Measurements from ENCODE around the gene IL32.

The IL32 gene

GRCh38 chr16:3057181-3058138 is 8.0 kb upstream of the IL32 start:
- in situ Hi-C loops (cut with HindIII; ENCODE audit: low sequenced_read_pairs) = no loop called here
- H3K4me3 ChIP-seq (ENCODE audit: low read depth, low read length) = peak overlapping the region; percentile 84
- DNase-seq (ENCODE audit: low read depth) = no peak
- TF ChIP-seq, protein P1, sequence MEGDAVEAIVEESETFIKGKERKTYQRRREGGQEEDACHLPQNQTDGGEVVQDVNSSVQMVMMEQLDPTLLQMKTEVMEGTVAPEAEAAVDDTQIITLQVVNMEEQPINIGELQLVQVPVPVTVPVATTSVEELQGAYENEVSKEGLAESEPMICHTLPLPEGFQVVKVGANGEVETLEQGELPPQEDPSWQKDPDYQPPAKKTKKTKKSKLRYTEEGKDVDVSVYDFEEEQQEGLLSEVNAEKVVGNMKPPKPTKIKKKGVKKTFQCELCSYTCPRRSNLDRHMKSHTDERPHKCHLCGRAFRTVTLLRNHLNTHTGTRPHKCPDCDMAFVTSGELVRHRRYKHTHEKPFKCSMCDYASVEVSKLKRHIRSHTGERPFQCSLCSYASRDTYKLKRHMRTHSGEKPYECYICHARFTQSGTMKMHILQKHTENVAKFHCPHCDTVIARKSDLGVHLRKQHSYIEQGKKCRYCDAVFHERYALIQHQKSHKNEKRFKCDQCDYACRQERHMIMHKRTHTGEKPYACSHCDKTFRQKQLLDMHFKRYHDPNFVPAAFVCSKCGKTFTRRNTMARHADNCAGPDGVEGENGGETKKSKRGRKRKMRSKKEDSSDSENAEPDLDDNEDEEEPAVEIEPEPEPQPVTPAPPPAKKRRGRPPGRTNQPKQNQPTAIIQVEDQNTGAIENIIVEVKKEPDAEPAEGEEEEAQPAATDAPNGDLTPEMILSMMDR (IDR thresholded peaks at IDR 0.05; ENCODE audit: low read depth, low read length, missing control alignments) = no peak

DNA sequence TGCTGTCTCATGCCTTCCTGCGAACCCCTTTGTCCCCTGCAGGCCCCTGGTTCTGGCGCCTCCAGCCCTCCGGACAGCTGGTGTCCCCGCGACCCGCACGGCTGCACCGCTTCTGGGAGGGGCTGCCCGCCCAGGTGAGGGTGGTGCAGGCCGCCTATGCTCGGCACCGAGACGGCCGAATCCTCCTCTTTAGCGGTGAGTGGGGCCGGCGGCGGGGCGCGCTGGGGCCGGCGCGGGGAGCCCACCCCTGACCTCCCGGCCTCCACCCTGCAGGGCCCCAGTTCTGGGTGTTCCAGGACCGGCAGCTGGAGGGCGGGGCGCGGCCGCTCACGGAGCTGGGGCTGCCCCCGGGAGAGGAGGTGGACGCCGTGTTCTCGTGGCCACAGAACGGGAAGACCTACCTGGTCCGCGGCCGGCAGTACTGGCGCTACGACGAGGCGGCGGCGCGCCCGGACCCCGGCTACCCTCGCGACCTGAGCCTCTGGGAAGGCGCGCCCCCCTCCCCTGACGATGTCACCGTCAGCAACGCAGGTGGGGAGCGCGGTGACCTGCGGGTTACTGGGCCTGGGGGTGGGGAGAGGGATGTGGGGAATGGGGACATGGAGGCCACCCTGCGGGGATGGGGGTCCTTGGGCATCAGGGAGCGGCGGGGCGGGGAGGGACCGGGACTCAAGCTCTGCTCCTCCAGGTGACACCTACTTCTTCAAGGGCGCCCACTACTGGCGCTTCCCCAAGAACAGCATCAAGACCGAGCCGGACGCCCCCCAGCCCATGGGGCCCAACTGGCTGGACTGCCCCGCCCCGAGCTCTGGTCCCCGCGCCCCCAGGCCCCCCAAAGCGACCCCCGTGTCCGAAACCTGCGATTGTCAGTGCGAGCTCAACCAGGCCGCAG is 7.1 kb upstream of the IL32 start:
- peak overlapping the region; percentile 84 for H3K4me3 ChIP-seq (ENCODE audit: low read depth, low read length)
- in situ Hi-C loops (cut with HindIII; ENCODE audit: low sequenced_read_pairs) = no loop called here
- no peak for DNase-seq (ENCODE audit: low read depth)
- TF ChIP-seq, protein P1 (IDR thresholded peaks at IDR 0.05; ENCODE audit: low read depth, low read length, missing control alignments) = no peak

- H3K4me3 ChIP-seq (ENCODE audit: low read depth, low read length) = peak overlapping the region; percentile 84
- TF ChIP-seq, protein P1 (IDR thresholded peaks at IDR 0.05; ENCODE audit: low read depth, low read length, missing control alignments) = peak; percentile 65
- in situ Hi-C loops (cut with HindIII; ENCODE audit: low sequenced_read_pairs) = no loop called here
- DNase-seq (ENCODE audit: low read depth) = peak; percentile 34
These were observed 6.3 kb upstream of the IL32 start for GRCh38 chr16:3059041-3059722.

GRCh38 chr16:3059723-3060242 is 5.7 kb upstream of the IL32 start:
- DNase-seq (ENCODE audit: low read depth) = no peak
- in situ Hi-C loops (cut with HindIII; ENCODE audit: low sequenced_read_pairs) = loop anchor here (5.0 kb wide), 1 partner anchor 38 kb away; the partner anchor contains the start of gene ZSCAN10
- H3K4me3 ChIP-seq (ENCODE audit: low read depth, low read length) = peak overlapping the region; percentile 84
- TF ChIP-seq, protein P1 (IDR thresholded peaks at IDR 0.05; ENCODE audit: low read depth, low read length, missing control alignments) = no peak

DNA sequence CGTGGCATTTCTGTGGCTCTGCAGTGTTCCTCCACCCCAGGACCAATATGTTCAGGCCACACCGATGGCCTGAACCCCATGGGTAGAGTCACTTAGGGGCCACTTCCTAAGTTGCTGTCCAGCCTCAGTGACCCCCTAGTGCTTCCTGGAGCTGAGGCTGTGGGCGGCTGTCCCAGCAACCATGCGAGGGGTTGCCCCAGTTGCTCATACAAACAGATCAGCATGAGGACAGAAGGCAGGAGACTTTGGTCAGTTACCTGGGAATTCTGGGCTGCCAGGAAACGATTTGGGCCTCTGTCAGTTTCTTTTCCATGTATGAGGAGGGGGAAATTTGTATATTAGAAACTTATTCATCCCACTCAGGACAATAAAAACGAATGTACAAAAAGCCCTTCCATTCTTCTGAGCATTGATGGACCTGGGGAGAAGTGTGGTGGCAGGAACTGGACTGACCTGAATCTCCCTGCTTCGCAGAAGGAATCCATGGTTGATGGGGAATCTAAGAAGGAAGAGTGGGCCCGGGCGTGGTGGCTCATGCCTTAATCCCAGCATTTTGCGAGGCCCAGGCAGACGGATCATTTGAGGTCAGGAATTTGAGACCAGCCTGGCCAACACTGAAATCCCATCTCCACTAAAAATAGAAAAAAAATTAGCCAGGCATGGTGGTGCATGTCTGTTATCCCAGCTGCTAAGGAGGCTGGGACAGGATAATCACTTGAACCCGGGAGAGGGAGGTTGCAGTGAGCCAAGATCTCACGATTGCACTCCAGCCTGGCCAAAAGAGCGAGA is 4.9 kb upstream of the IL32 start:
- no peak overlapping the region for H3K4me3 ChIP-seq (ENCODE audit: low read depth, low read length)
- TF ChIP-seq, protein P1 (IDR thresholded peaks at IDR 0.05; ENCODE audit: low read depth, low read length, missing control alignments) = no peak
- no peak for DNase-seq (ENCODE audit: low read depth)
- in situ Hi-C loops (cut with HindIII; ENCODE audit: low sequenced_read_pairs) = loop anchor here (5.0 kb wide), 1 partner anchor 37 kb away; the partner anchor contains the start of gene ZSCAN10

Data from astrocyte of the cerebellum (primary cell).